ENCODE results near the gene GPC5.

GPC5 gene

GRCh38 chr13:91357613-91358386, 40.6 kb upstream of the GPC5 start:
- H2BK120ac ChIP-seq (ENCODE audit: low read depth, low read length) = no peak overlapping the region
- no peak overlapping the region for H3K9ac ChIP-seq (ENCODE audit: low read length)
- no peak overlapping the region for H2AK5ac ChIP-seq (ENCODE audit: low read length, severe bottlenecking)
- no peak overlapping the region for H3K27ac ChIP-seq (ENCODE audit: low read length, poor library complexity, severe bottlenecking)
- H2AFZ ChIP-seq (ENCODE audit: low read depth, low read length) = no peak overlapping the region
- H4K8ac ChIP-seq (ENCODE audit: low read length) = no peak overlapping the region
- H2BK12ac ChIP-seq (ENCODE audit: low read length in 2 of 2) = no peak overlapping the region
- no peaks in the 10 kb centered on the region for H3K4me1 ChIP-seq (ENCODE audit: control insufficient read depth, insufficient read depth, low read depth, low read length)
- H4K91ac ChIP-seq (ENCODE audit: low read length) = no peak overlapping the region
- H3K27me3 ChIP-seq (ENCODE audit: control insufficient read depth in 1 of 2, insufficient read depth in 1 of 2, low read length in 2 of 2) = no peaks in the 10 kb centered on the region
- no peaks in the 10 kb centered on the region for H3K9me3 ChIP-seq (ENCODE audit: control insufficient read depth, low read length)
- no peak overlapping the region for H3K4me2 ChIP-seq (ENCODE audit: low read length, poor library complexity, severe bottlenecking)
- no peak for DNase-seq
- H3K18ac ChIP-seq (ENCODE audit: low read depth in 1 of 2, low read length in 2 of 2) = no peak overlapping the region
- H2BK15ac ChIP-seq (ENCODE audit: low read depth, poor library complexity, severe bottlenecking) = no peak overlapping the region
- no peak overlapping the region for H3K4ac ChIP-seq (ENCODE audit: low read depth in 1 of 2, low read length in 2 of 2)
- peaks cover 5% of the 10 kb centered on the region for H3K79me1 ChIP-seq (replicated peaks; ENCODE audit: low read length, poor library complexity, severe bottlenecking)
- H3K14ac ChIP-seq (ENCODE audit: low read length in 2 of 2) = no peak overlapping the region
- H3K23ac ChIP-seq (ENCODE audit: low read length in 2 of 2) = no peak overlapping the region
- 78% methylated on average over 5 of the region's 7 CpGs for WGBS
- peaks cover 1 to 49% of the 10 kb centered on the region in 2 experiments for H3K36me3 ChIP-seq (ENCODE audit: control insufficient read depth in 1 of 2, insufficient read depth in 2 of 2, low read depth in 1 of 2, low read length in 2 of 2)
- no peak overlapping the region for H2BK5ac ChIP-seq (ENCODE audit: low read depth, low read length, poor library complexity, severe bottlenecking)
- no peak overlapping the region for H3K4me3 ChIP-seq (ENCODE audit: insufficient read depth in 1 of 2, low read depth in 1 of 2, low read length in 2 of 2)

DNA sequence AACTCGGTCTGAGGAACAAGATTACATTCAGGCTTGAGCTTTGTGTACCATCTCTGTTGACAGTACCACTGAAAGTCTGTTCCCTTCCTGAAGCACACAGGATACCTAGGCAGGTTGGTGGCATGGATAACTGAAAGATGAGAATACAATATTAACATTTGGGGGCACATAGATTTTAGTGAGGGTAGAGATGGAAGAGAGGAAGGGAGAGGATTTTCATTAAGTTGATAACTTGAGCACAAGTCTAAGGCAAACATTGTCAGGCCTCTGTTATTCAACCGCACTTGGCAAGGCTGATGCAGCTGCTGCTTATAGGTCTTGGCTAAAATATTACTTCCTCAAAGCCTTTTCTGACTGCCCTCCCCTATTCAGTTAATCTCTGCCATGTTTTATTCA, 40.0 kb upstream of the GPC5 start:
- Histone ChIP-seq H2BK15ac (ENCODE audit: low read depth, poor library complexity, severe bottlenecking) (no peak overlapping the region), H3K4me2 (ENCODE audit: low read length, poor library complexity, severe bottlenecking) (no peak overlapping the region), H2BK120ac (ENCODE audit: low read depth, low read length) (no peak overlapping the region), H2AFZ (ENCODE audit: low read depth, low read length) (no peak overlapping the region), H3K27me3 (ENCODE audit: control insufficient read depth in 1 of 2, insufficient read depth in 1 of 2, low read length in 2 of 2) (no peaks in the 10 kb centered on the region), H2BK5ac (ENCODE audit: low read depth, low read length, poor library complexity, severe bottlenecking) (no peak overlapping the region), H3K4ac (ENCODE audit: low read depth in 1 of 2, low read length in 2 of 2) (no peak overlapping the region), H2AK5ac (ENCODE audit: low read length, severe bottlenecking) (no peak overlapping the region), H3K27ac (ENCODE audit: low read length, poor library complexity, severe bottlenecking) (no peak overlapping the region), H2BK12ac (ENCODE audit: low read length in 2 of 2) (no peak overlapping the region), H4K8ac (ENCODE audit: low read length) (no peak overlapping the region), H3K23ac (ENCODE audit: low read length in 2 of 2) (no peak overlapping the region), H3K14ac (ENCODE audit: low read length in 2 of 2) (no peak overlapping the region), H4K91ac (ENCODE audit: low read length) (no peak overlapping the region), H3K79me1 (replicated peaks; ENCODE audit: low read length, poor library complexity, severe bottlenecking) (peaks cover 3% of the 10 kb centered on the region), H3K9me3 (ENCODE audit: control insufficient read depth, low read length) (no peaks in the 10 kb centered on the region), H3K9ac (ENCODE audit: low read length) (no peak overlapping the region), H3K36me3 (ENCODE audit: control insufficient read depth in 1 of 2, insufficient read depth in 2 of 2, low read depth in 1 of 2, low read length in 2 of 2) (peaks cover 0 to 43% of the 10 kb centered on the region in 2 experiments), H3K4me3 (ENCODE audit: insufficient read depth in 1 of 2, low read depth in 1 of 2, low read length in 2 of 2) (no peak overlapping the region), H3K4me1 (ENCODE audit: control insufficient read depth, insufficient read depth, low read depth, low read length) (no peaks in the 10 kb centered on the region), H3K18ac (ENCODE audit: low read depth in 1 of 2, low read length in 2 of 2) (no peak overlapping the region)
- DNase-seq = no peak
- WGBS = 85% methylated on average over 2 of the region's 2 CpGs

- H3K4ac ChIP-seq (ENCODE audit: low read depth in 1 of 2, low read length in 2 of 2) = no peak overlapping the region
Observed at GRCh38 chr13:91359111-91359510, 39.3 kb upstream of the GPC5 start.

GRCh38 chr13:91359631-91360030, 38.8 kb upstream of the GPC5 start:
- Histone ChIP-seq H3K36me3 (ENCODE audit: control insufficient read depth in 1 of 2, insufficient read depth in 2 of 2, low read depth in 1 of 2, low read length in 2 of 2) (peaks cover 0 to 30% of the 10 kb centered on the region in 2 experiments), H3K9ac (ENCODE audit: low read length) (no peak overlapping the region), H3K27ac (ENCODE audit: low read length, poor library complexity, severe bottlenecking) (no peak overlapping the region), H2BK15ac (ENCODE audit: low read depth, poor library complexity, severe bottlenecking) (no peak overlapping the region), H2BK120ac (ENCODE audit: low read depth, low read length) (no peak overlapping the region), H3K79me1 (replicated peaks; ENCODE audit: low read length, poor library complexity, severe bottlenecking) (peaks cover 3% of the 10 kb centered on the region), H3K9me3 (ENCODE audit: control insufficient read depth, low read length) (no peaks in the 10 kb centered on the region), H2AK5ac (ENCODE audit: low read length, severe bottlenecking) (no peak overlapping the region), H4K91ac (ENCODE audit: low read length) (no peak overlapping the region), H3K14ac (ENCODE audit: low read length in 2 of 2) (no peak overlapping the region), H3K23ac (ENCODE audit: low read length in 2 of 2) (no peak overlapping the region), H3K4me2 (ENCODE audit: low read length, poor library complexity, severe bottlenecking) (no peak overlapping the region), H3K18ac (ENCODE audit: low read depth in 1 of 2, low read length in 2 of 2) (no peak overlapping the region), H3K27me3 (ENCODE audit: control insufficient read depth in 1 of 2, insufficient read depth in 1 of 2, low read length in 2 of 2) (no peaks in the 10 kb centered on the region), H3K4me3 (ENCODE audit: insufficient read depth in 1 of 2, low read depth in 1 of 2, low read length in 2 of 2) (no peak overlapping the region), H4K8ac (ENCODE audit: low read length) (no peak overlapping the region), H3K4me1 (ENCODE audit: control insufficient read depth, insufficient read depth, low read depth, low read length) (no peaks in the 10 kb centered on the region), H2BK5ac (ENCODE audit: low read depth, low read length, poor library complexity, severe bottlenecking) (no peak overlapping the region), H2BK12ac (ENCODE audit: low read length in 2 of 2) (no peak overlapping the region), H2AFZ (ENCODE audit: low read depth, low read length) (no peak overlapping the region), H3K4ac (ENCODE audit: low read depth in 1 of 2, low read length in 2 of 2) (no peak overlapping the region)
- no CpG with 5 or more reads among the region's 3 CpGs for WGBS
- no peak for DNase-seq

More at GRCh38 chr13:91359111-91359510, 39.3 kb upstream of the GPC5 start:
- WGBS = 91% methylated on average over 2 of the region's 4 CpGs
- Histone ChIP-seq H2BK120ac (ENCODE audit: low read depth, low read length) (no peak overlapping the region), H4K91ac (ENCODE audit: low read length) (no peak overlapping the region), H3K36me3 (ENCODE audit: control insufficient read depth in 1 of 2, insufficient read depth in 2 of 2, low read depth in 1 of 2, low read length in 2 of 2) (peaks cover 0 to 35% of the 10 kb centered on the region in 2 experiments), H3K18ac (ENCODE audit: low read depth in 1 of 2, low read length in 2 of 2) (no peak overlapping the region), H3K27me3 (ENCODE audit: control insufficient read depth in 1 of 2, insufficient read depth in 1 of 2, low read length in 2 of 2) (no peaks in the 10 kb centered on the region), H3K14ac (ENCODE audit: low read length in 2 of 2) (no peak overlapping the region), H3K79me1 (replicated peaks; ENCODE audit: low read length, poor library complexity, severe bottlenecking) (peaks cover 3% of the 10 kb centered on the region), H3K23ac (ENCODE audit: low read length in 2 of 2) (no peak overlapping the region), H2AK5ac (ENCODE audit: low read length, severe bottlenecking) (no peak overlapping the region), H2BK5ac (ENCODE audit: low read depth, low read length, poor library complexity, severe bottlenecking) (no peak overlapping the region), H3K4me1 (ENCODE audit: control insufficient read depth, insufficient read depth, low read depth, low read length) (no peaks in the 10 kb centered on the region), H3K9me3 (ENCODE audit: control insufficient read depth, low read length) (no peaks in the 10 kb centered on the region), H3K9ac (ENCODE audit: low read length) (no peak overlapping the region), H3K4me3 (ENCODE audit: insufficient read depth in 1 of 2, low read depth in 1 of 2, low read length in 2 of 2) (no peak overlapping the region), H4K8ac (ENCODE audit: low read length) (no peak overlapping the region), H3K4me2 (ENCODE audit: low read length, poor library complexity, severe bottlenecking) (no peak overlapping the region), H2BK12ac (ENCODE audit: low read length in 2 of 2) (no peak overlapping the region), H2AFZ (ENCODE audit: low read depth, low read length) (no peak overlapping the region), H2BK15ac (ENCODE audit: low read depth, poor library complexity, severe bottlenecking) (no peak overlapping the region), H3K27ac (ENCODE audit: low read length, poor library complexity, severe bottlenecking) (no peak overlapping the region)
- DNase-seq = no peak
